Measurements from ENCODE around the gene NPAS3. TPM values are rescaled to one million over a fixed set of nuclear protein-coding genes. Genes with fewer than 3 reads are reported as not detected.

NPAS3 gene
- total RNA-seq, 1 experiment from 2014 or later = not detected

DNA sequence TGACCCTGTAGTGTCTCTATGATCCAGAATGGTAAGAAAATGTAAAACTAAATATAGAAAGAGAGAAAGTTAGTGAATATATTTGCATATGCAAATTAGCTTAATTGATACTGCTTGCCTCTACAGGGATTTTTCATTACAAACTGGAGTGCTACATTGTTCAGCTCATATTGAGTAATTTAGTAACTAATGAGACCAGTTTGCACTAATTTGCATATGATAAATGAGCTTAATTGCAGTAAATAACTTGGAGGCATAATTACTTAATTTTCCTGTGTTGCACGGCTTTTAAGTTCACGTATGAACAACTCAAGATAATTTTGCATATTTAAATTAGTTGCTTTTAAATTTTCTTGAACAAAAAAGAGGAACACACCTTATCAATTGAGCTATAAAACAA is 436.5 kb downstream of the NPAS3 start:
- Histone ChIP-seq H3K27me3 (ENCODE audit: insufficient read depth, low read depth) (no peaks in the 10 kb centered on the region), H3K79me2 (ENCODE audit: low read depth) (no peaks in the 10 kb centered on the region), H3K4me2 (no peak overlapping the region), H3F3A (ENCODE audit: insufficient read depth, low read depth) (no peaks in the 10 kb centered on the region), H3K4me3 (no peak overlapping the region), H3K27ac (no peak overlapping the region), H3K4me1 (replicated peaks; ENCODE audit: insufficient read depth) (no peaks in the 10 kb centered on the region), H3K9me2 (ENCODE audit: insufficient read depth) (no peaks in the 10 kb centered on the region), H3K36me3 (ENCODE audit: low read depth) (no peaks in the 10 kb centered on the region), H4K20me1 (ENCODE audit: insufficient read depth) (no peaks in the 10 kb centered on the region), H3K9me3 (ENCODE audit: insufficient read depth, low read depth) (no peaks in the 10 kb centered on the region), H2AFZ (no peak overlapping the region)
- no TSS peak for BruUV-seq (replicated peaks)
- POLR2A ChIA-PET (ENCODE audit: unreplicated experiment) = no interaction called here
- no peak for DNase-seq
- TF ChIP-seq, protein P1, sequence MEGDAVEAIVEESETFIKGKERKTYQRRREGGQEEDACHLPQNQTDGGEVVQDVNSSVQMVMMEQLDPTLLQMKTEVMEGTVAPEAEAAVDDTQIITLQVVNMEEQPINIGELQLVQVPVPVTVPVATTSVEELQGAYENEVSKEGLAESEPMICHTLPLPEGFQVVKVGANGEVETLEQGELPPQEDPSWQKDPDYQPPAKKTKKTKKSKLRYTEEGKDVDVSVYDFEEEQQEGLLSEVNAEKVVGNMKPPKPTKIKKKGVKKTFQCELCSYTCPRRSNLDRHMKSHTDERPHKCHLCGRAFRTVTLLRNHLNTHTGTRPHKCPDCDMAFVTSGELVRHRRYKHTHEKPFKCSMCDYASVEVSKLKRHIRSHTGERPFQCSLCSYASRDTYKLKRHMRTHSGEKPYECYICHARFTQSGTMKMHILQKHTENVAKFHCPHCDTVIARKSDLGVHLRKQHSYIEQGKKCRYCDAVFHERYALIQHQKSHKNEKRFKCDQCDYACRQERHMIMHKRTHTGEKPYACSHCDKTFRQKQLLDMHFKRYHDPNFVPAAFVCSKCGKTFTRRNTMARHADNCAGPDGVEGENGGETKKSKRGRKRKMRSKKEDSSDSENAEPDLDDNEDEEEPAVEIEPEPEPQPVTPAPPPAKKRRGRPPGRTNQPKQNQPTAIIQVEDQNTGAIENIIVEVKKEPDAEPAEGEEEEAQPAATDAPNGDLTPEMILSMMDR (conservative IDR thresholded peaks at IDR 0.05) = no peak
- no peak for TF ChIP-seq EZH2 (IDR thresholded peaks at IDR 0.05; ENCODE audit: low read depth)
- intact Hi-C loops (cut with micrococcal nuclease; ENCODE audit: unreplicated experiment) = no loop called here
- CTCF ChIA-PET = no interaction called here

DNA sequence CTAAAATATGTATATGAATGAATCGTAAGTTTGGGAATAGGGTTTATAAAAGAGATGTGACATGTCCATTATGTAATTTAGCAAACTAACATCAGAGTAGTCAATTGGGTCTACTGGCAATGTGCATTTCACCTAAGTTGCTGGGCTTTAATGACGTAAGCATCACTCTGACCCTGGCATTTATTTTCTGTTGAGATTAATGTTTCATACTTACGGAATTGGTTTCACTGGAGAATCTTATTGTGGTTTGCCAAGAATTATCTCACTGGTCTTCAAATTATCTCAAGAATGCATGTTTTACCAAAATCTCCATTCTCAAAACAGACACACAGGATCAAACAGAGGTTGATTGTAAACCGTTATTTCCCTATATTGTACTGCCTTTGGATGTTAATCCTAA is 437.1 kb downstream of the NPAS3 start:
- DNase-seq = no peak
- TF ChIP-seq, protein P1 (conservative IDR thresholded peaks at IDR 0.05) = no peak
- no peak for TF ChIP-seq EZH2 (IDR thresholded peaks at IDR 0.05; ENCODE audit: low read depth)
- intact Hi-C loops (cut with micrococcal nuclease; ENCODE audit: unreplicated experiment) = no loop called here
- no peaks in the 10 kb centered on the region for H3K9me3 ChIP-seq (ENCODE audit: insufficient read depth, low read depth)
- BruUV-seq (replicated peaks) = no TSS peak
- H4K20me1 ChIP-seq (ENCODE audit: insufficient read depth) = no peaks in the 10 kb centered on the region
- no peaks in the 10 kb centered on the region for H3K79me2 ChIP-seq (ENCODE audit: low read depth)
- no peaks in the 10 kb centered on the region for H3K36me3 ChIP-seq (ENCODE audit: low read depth)
- no peak overlapping the region for H3K4me2 ChIP-seq
- no peaks in the 10 kb centered on the region for H3K9me2 ChIP-seq (ENCODE audit: insufficient read depth)
- no peak overlapping the region for H2AFZ ChIP-seq
- H3K27ac ChIP-seq = no peak overlapping the region
- no peak overlapping the region for H3K4me3 ChIP-seq
- ChIA-PET POLR2A (ENCODE audit: unreplicated experiment) (no interaction called here), CTCF (no interaction called here)
- no peaks in the 10 kb centered on the region for H3F3A ChIP-seq (ENCODE audit: insufficient read depth, low read depth)
- no peaks in the 10 kb centered on the region for H3K4me1 ChIP-seq (replicated peaks; ENCODE audit: insufficient read depth)
- no peaks in the 10 kb centered on the region for H3K27me3 ChIP-seq (ENCODE audit: insufficient read depth, low read depth)

DNA sequence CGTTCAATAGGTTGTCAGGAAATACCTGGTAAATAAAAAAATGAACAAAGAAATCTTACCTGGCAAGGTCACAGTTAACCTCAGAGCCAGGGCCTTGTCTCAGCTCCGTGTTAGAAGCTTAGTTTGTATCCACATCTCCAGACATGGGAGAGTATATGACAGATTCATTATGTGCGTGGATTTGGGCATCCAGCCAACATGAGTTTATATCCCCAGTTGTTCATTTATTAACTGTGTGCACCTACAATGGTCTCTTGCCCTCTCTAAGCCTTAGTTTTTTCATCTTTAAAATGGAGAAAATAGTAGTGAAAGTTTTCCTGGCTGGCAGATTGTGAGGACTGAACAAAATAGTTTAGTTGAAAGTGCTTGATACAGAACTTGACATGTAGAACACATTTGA is 437.8 kb downstream of the NPAS3 start:
- Histone ChIP-seq H3K27me3 (ENCODE audit: insufficient read depth, low read depth) (no peaks in the 10 kb centered on the region), H2AFZ (no peak overlapping the region), H3K4me3 (no peak overlapping the region), H3K4me1 (replicated peaks; ENCODE audit: insufficient read depth) (no peaks in the 10 kb centered on the region), H4K20me1 (ENCODE audit: insufficient read depth) (no peaks in the 10 kb centered on the region), H3K79me2 (ENCODE audit: low read depth) (no peaks in the 10 kb centered on the region), H3F3A (ENCODE audit: insufficient read depth, low read depth) (no peaks in the 10 kb centered on the region), H3K4me2 (no peak overlapping the region), H3K9me2 (ENCODE audit: insufficient read depth) (no peaks in the 10 kb centered on the region), H3K27ac (no peak overlapping the region), H3K9me3 (ENCODE audit: insufficient read depth, low read depth) (no peaks in the 10 kb centered on the region), H3K36me3 (ENCODE audit: low read depth) (no peaks in the 10 kb centered on the region)
- no TSS peak for BruUV-seq (replicated peaks)
- POLR2A ChIA-PET (ENCODE audit: unreplicated experiment) = no interaction called here
- no peak for DNase-seq
- CTCF ChIA-PET = no interaction called here
- intact Hi-C loops (cut with micrococcal nuclease; ENCODE audit: unreplicated experiment) = no loop called here
- no peak for TF ChIP-seq EZH2 (IDR thresholded peaks at IDR 0.05; ENCODE audit: low read depth)
- TF ChIP-seq, protein P1 (conservative IDR thresholded peaks at IDR 0.05) = no peak
